GM19193 (cell line): ENCODE measurements around the gene THAP7.

Experiments used
- POLR2A ChIP-seq: IDR thresholded peaks from 4 replicates; pipeline ENCODE4 v1.6.1; 2011; ENCODE audit not compliant: insufficient read depth, insufficient read length; ENCODE audit errors: extremely low read depth

THAP7 gene

GRCh38 chr22:21003782-21004181 is 1.9 kb upstream of the THAP7 start:
- no peak for TF ChIP-seq POLR2A

GRCh38 chr22:21000987-21001600 is 824 bp downstream of the THAP7 start:
- TF ChIP-seq POLR2A: no peak

GRCh38 chr22:21000207-21000986 is 1.5 kb downstream of the THAP7 start:
- TF ChIP-seq POLR2A: peak; percentile 35

GRCh38 chr22:20999350-21000206 is 2.3 kb downstream of the THAP7 start:
- no peak for TF ChIP-seq POLR2A

- peak; percentile 8 for TF ChIP-seq POLR2A
These were observed 3.2 kb downstream of the THAP7 start for GRCh38 chr22:20998411-20999336.

- TF ChIP-seq POLR2A: no peak
These were observed 4.2 kb downstream of the THAP7 start for GRCh38 chr22:20997536-20998257.

- peak; percentile 7 for TF ChIP-seq POLR2A
These were observed 5.1 kb downstream of the THAP7 start for GRCh38 chr22:20996598-20997535.

GRCh38 chr22:20996031-20996410 is 5.9 kb downstream of the THAP7 start:
- TF ChIP-seq POLR2A: no peak

- no peak for TF ChIP-seq POLR2A
These were observed 6.4 kb downstream of the THAP7 start for GRCh38 chr22:20995329-20996030.

- TF ChIP-seq POLR2A: no peak
These were observed 7.0 kb downstream of the THAP7 start for GRCh38 chr22:20994902-20995241.

- no peak for TF ChIP-seq POLR2A
These were observed 7.6 kb downstream of the THAP7 start for GRCh38 chr22:20994128-20994901.
